WTC11 (cell line): ENCODE measurements around the gene TECR. TPM values are rescaled to one million over a fixed set of nuclear protein-coding genes. Genes with fewer than 3 reads are reported as not detected.

Source experiments
- ATAC-seq: fragments of 200-7000 bp; cut with Tn5 transposase; 2 replicates; pipeline ENCODE4 v1.10.0; 2021; ENCODE audit warnings: mild to moderate bottlenecking, moderate library complexity
- CTCF ChIA-PET: fragments of 300-600 bp; sonication (Branson Sonifier 250); formaldehyde crosslinking; loops from one replicate; lab custom pipeline; 2021; ENCODE audit warnings: antibody characterized with exemption; lab: Charles Lee
- POLR2A ChIA-PET: fragments of 350-600 bp; sonication (Branson Sonifier 250); formaldehyde crosslinking; loops from one replicate; lab custom pipeline; 2021; ENCODE audit warnings: antibody characterized with exemption; lab: Charles Lee
- DNase-seq: peaks from one replicate; pipeline ENCODE4 v3.0.0; 2021; ENCODE audit warnings: low spot score
- H3K27ac Mint-ChIP-seq: 2 replicates; pipeline ENCODE4 v1.8.0; 2021; ENCODE audit warnings: mixed read lengths
- H3K27me3 Mint-ChIP-seq: 2 replicates; pipeline ENCODE4 v1.8.0; 2021; ENCODE audit warnings: low read depth, mild to moderate bottlenecking, moderate library complexity, mixed read lengths
- H3K36me3 Mint-ChIP-seq: 2 replicates; pipeline ENCODE4 v1.8.0; 2021; ENCODE audit warnings: mixed read lengths
- H3K4me1 Mint-ChIP-seq: 2 replicates; pipeline ENCODE4 v1.8.0; 2022; ENCODE audit warnings: mixed read lengths
- H3K4me3 Mint-ChIP-seq: 2 replicates; pipeline ENCODE4 v1.8.0; 2021; ENCODE audit warnings: mild to moderate bottlenecking, moderate library complexity, mixed read lengths
- H3K9me3 Mint-ChIP-seq: 2 replicates; pipeline ENCODE4 v1.8.0; 2021; ENCODE audit warnings: mixed read lengths
- E2F1 ChIP-seq: sonication (generic); formaldehyde crosslinking; IDR thresholded peaks from 2 replicates; pipeline ENCODE4 v1.8.0; 2022; ENCODE audit warnings: mild to moderate bottlenecking, missing genetic modification reagents
- ETV6 ChIP-seq: sonication (generic); formaldehyde crosslinking; IDR thresholded peaks from 2 replicates; pipeline ENCODE4 v1.8.1; 2022; ENCODE audit warnings: mild to moderate bottlenecking, missing genetic modification reagents
- FOXJ3 ChIP-seq: sonication (generic); formaldehyde crosslinking; IDR thresholded peaks from 2 replicates; pipeline ENCODE4 v1.9.0; 2021; ENCODE audit warnings: missing genetic modification reagents, mild to moderate bottlenecking, borderline replicate concordance
- FOXP1 ChIP-seq: sonication (generic); formaldehyde crosslinking; IDR thresholded peaks from 2 replicates; pipeline ENCODE4 v1.8.0; 2022; ENCODE audit warnings: missing genetic modification reagents, mild to moderate bottlenecking, moderate library complexity, borderline replicate concordance
- IRF2 ChIP-seq: sonication (generic); formaldehyde crosslinking; IDR thresholded peaks from 2 replicates; pipeline ENCODE4 v1.8.0; 2022; ENCODE audit warnings: low read depth, missing genetic modification reagents, borderline replicate concordance
- JUN ChIP-seq: sonication (generic); formaldehyde crosslinking; IDR thresholded peaks from 2 replicates; pipeline ENCODE4 v1.8.0; 2023; ENCODE audit warnings: mild to moderate bottlenecking, missing genetic modification reagents
- PREB ChIP-seq: sonication (generic); formaldehyde crosslinking; IDR thresholded peaks from 2 replicates; pipeline ENCODE4 v1.8.1; 2022; ENCODE audit warnings: mild to moderate bottlenecking, missing genetic modification reagents, moderate library complexity, borderline replicate concordance
- RELA ChIP-seq: sonication (generic); formaldehyde crosslinking; IDR thresholded peaks from 2 replicates; pipeline ENCODE4 v1.8.1; 2022; ENCODE audit warnings: missing genetic modification reagents, mild to moderate bottlenecking, borderline replicate concordance
- SMAD3 ChIP-seq: sonication (generic); formaldehyde crosslinking; IDR thresholded peaks from 2 replicates; pipeline ENCODE4 v1.8.0; 2022; ENCODE audit warnings: missing genetic modification reagents, mild to moderate bottlenecking, borderline replicate concordance
- USF2 ChIP-seq: sonication (generic); formaldehyde crosslinking; IDR thresholded peaks from 2 replicates; pipeline ENCODE4 v1.8.1; 2023; ENCODE audit warnings: mild to moderate bottlenecking, missing genetic modification reagents, moderate library complexity
- ZBTB21 ChIP-seq: sonication (generic); formaldehyde crosslinking; IDR thresholded peaks from 2 replicates; pipeline ENCODE4 v1.8.1; 2023; ENCODE audit warnings: mild to moderate bottlenecking, missing genetic modification reagents, borderline replicate concordance
- ZNF423 ChIP-seq: fragments of 250-450 bp; sonication (Bioruptor Pico); IDR thresholded peaks from 2 replicates; pipeline ENCODE4 v2.1.2; 2022; ENCODE audit warnings: mild to moderate bottlenecking, moderate library complexity
- ZNF532 ChIP-seq: fragments of 250-450 bp; sonication (Bioruptor Pico); IDR thresholded peaks from 2 replicates; pipeline ENCODE4 v1.9.0; 2021; ENCODE audit warnings: mild to moderate bottlenecking, borderline replicate concordance
- total RNA-seq: library from RNA; stranded (reverse); gene quantifications from 3 replicates; pipeline ENCODE4 v1.2.3, GENCODE V29; 2021
- TF ChIP-seq, protein P1 (sequence below): sonication (generic); formaldehyde crosslinking; IDR thresholded peaks from 2 replicates; pipeline ENCODE4 v1.8.1; 2023; ENCODE audit warnings: mild to moderate bottlenecking, moderate library complexity, missing genetic modification reagents
- TF ChIP-seq, protein P2 (sequence below): fragments of 250-450 bp; sonication (Bioruptor Pico); IDR thresholded peaks from 2 replicates; pipeline ENCODE4 v1.8.0; 2021; ENCODE audit warnings: mild to moderate bottlenecking
- TF ChIP-seq, protein P3 (sequence below): sonication (generic); formaldehyde crosslinking; IDR thresholded peaks from 2 replicates; pipeline ENCODE4 v1.8.1; 2023; ENCODE audit warnings: mild to moderate bottlenecking, missing genetic modification reagents

Gene TECR
- total RNA-seq, 1 experiment from 2014 or later = 161 TPM

- no peak for TF ChIP-seq ZNF532 (CRISPR knock-in tag)
- no peak for TF ChIP-seq RELA (CRISPR knock-in tag)
These were observed 36.6 kb downstream of the TECR start (continued) for GRCh38 chr19:14565765-14566711.

GRCh38 chr19:14566712-14567077, 37.3 kb downstream of the TECR start:
- no peak overlapping the region for H3K4me3 Mint-ChIP-seq
- POLR2A ChIA-PET = no interaction called here
- TF ChIP-seq, protein P1, sequence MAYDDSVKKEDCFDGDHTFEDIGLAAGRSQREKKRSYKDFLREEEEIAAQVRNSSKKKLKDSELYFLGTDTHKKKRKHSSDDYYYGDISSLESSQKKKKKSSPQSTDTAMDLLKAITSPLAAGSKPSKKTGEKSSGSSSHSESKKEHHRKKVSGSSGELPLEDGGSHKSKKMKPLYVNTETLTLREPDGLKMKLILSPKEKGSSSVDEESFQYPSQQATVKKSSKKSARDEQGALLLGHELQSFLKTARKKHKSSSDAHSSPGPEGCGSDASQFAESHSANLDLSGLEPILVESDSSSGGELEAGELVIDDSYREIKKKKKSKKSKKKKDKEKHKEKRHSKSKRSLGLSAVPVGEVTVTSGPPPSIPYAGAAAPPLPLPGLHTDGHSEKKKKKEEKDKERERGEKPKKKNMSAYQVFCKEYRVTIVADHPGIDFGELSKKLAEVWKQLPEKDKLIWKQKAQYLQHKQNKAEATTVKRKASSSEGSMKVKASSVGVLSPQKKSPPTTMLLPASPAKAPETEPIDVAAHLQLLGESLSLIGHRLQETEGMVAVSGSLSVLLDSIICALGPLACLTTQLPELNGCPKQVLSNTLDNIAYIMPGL (CRISPR knock-in tag) = no peak
- TF ChIP-seq PREB (CRISPR knock-in tag) = no peak
- TF ChIP-seq ETV6 (CRISPR knock-in tag) = no peak
- no peak for TF ChIP-seq FOXJ3 (CRISPR knock-in tag)
- TF ChIP-seq USF2 (CRISPR knock-in tag) = no peak
- TF ChIP-seq, protein P2, sequence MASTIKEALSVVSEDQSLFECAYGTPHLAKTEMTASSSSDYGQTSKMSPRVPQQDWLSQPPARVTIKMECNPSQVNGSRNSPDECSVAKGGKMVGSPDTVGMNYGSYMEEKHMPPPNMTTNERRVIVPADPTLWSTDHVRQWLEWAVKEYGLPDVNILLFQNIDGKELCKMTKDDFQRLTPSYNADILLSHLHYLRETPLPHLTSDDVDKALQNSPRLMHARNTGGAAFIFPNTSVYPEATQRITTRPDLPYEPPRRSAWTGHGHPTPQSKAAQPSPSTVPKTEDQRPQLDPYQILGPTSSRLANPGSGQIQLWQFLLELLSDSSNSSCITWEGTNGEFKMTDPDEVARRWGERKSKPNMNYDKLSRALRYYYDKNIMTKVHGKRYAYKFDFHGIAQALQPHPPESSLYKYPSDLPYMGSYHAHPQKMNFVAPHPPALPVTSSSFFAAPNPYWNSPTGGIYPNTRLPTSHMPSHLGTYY (CRISPR knock-in tag) = no peak
- TF ChIP-seq JUN (CRISPR knock-in tag) = no peak
- no peak for TF ChIP-seq ZNF532 (CRISPR knock-in tag)
- TF ChIP-seq, protein P3, sequence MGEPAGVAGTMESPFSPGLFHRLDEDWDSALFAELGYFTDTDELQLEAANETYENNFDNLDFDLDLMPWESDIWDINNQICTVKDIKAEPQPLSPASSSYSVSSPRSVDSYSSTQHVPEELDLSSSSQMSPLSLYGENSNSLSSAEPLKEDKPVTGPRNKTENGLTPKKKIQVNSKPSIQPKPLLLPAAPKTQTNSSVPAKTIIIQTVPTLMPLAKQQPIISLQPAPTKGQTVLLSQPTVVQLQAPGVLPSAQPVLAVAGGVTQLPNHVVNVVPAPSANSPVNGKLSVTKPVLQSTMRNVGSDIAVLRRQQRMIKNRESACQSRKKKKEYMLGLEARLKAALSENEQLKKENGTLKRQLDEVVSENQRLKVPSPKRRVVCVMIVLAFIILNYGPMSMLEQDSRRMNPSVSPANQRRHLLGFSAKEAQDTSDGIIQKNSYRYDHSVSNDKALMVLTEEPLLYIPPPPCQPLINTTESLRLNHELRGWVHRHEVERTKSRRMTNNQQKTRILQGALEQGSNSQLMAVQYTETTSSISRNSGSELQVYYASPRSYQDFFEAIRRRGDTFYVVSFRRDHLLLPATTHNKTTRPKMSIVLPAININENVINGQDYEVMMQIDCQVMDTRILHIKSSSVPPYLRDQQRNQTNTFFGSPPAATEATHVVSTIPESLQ = no peak
- no peak for TF ChIP-seq ZBTB21
- no peak for TF ChIP-seq SMAD3 (CRISPR knock-in tag)
- TF ChIP-seq IRF2 (CRISPR knock-in tag) = no peak
- TF ChIP-seq E2F1 = no peak
- TF ChIP-seq FOXP1 (CRISPR knock-in tag) = no peak
- no peak for TF ChIP-seq ZNF423 (CRISPR knock-in tag)

More at GRCh38 chr19:14566712-14567077, 37.3 kb downstream of the TECR start:
- CTCF ChIA-PET = interaction anchor here (1.2 kb wide), 1 partner anchor 10 kb away, joined by 4 read pairs; no protein-coding TSS in a partner anchor
- DNase-seq = no peak
- ATAC-seq = no peak
- H3K9me3 Mint-ChIP-seq = no peaks in the 10 kb centered on the region
- H3K4me1 Mint-ChIP-seq = peaks cover 20% of the 10 kb centered on the region
- no peak overlapping the region for H3K27ac Mint-ChIP-seq
- H3K27me3 Mint-ChIP-seq = no peaks in the 10 kb centered on the region
- H3K36me3 Mint-ChIP-seq = peaks cover 4% of the 10 kb centered on the region
